Measurements from ENCODE around the gene HLA-DPA1.

- no peak for TF ChIP-seq CTCF (conservative IDR thresholded peaks at IDR 0.05)
- TF ChIP-seq EZH2 (IDR thresholded peaks at IDR 0.05; ENCODE audit: low read depth): no peak
Observed at GRCh38 chr6:33024521-33024920, 48.9 kb downstream of the HLA-DPA1 start.

Data from PC-9 (cell line).